Breast epithelium (tissue), 3 donors: ENCODE results near the gene DNAJC13.

Experiments used
- POLR2AphosphoS5 ChIP-seq, 3 donors: sonication (generic); formaldehyde crosslinking; IDR thresholded peaks; one replicate each; pipeline ENCODE4 v1.6.1; 2017; ENCODE audit warnings: antibody characterized with exemption in 3 of 3
- TF ChIP-seq, protein P1 (sequence below), 3 donors: fragments of 450-650 bp; IDR thresholded peaks; one replicate each; pipeline ENCODE4 v1.5.1; 2016 to 2017; ENCODE audit warnings: antibody characterized with exemption in 3 of 3, mild to moderate bottlenecking in 3 of 3, moderate library complexity in 3 of 3

DNA sequence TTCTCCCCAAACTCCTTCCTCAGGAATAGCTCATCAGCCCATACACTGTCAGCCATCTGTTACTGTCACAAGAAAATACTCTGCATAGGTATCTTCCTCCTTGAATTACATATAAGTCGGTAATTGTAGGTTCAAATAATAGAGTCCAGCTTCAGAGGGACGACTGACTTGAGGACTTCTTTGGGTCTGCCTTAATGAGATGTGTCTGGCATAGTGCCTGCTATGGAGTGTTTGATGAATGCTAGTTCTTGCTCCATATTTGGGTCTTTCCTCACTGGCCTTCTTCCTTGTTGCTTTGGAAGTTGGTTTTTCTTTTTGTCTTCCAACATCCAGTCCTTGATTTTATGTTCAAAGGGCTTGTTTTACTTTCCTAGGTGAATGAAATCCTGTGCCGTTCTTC lies 113.3 kb downstream of the DNAJC13 start:
- TF ChIP-seq, protein P1, sequence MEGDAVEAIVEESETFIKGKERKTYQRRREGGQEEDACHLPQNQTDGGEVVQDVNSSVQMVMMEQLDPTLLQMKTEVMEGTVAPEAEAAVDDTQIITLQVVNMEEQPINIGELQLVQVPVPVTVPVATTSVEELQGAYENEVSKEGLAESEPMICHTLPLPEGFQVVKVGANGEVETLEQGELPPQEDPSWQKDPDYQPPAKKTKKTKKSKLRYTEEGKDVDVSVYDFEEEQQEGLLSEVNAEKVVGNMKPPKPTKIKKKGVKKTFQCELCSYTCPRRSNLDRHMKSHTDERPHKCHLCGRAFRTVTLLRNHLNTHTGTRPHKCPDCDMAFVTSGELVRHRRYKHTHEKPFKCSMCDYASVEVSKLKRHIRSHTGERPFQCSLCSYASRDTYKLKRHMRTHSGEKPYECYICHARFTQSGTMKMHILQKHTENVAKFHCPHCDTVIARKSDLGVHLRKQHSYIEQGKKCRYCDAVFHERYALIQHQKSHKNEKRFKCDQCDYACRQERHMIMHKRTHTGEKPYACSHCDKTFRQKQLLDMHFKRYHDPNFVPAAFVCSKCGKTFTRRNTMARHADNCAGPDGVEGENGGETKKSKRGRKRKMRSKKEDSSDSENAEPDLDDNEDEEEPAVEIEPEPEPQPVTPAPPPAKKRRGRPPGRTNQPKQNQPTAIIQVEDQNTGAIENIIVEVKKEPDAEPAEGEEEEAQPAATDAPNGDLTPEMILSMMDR (IDR thresholded peaks at IDR 0.05), result no peak
- no peak for TF ChIP-seq POLR2AphosphoS5 (IDR thresholded peaks at IDR 0.05)
